Measurements from ENCODE around the gene PITPNM1. TPM values are rescaled to one million over a fixed set of nuclear protein-coding genes. Genes with fewer than 3 reads are reported as not detected.

Gene PITPNM1
- total and polyA plus RNA-seq, 2 experiments from 2014 or later, result 9.1 to 57.1 TPM

- no peak overlapping the region for H3K27ac Mint-ChIP-seq
- DNase-seq (ENCODE audit: low spot score), result peak; percentile 72
- no peak overlapping the region for H3K27ac ChIP-seq (ENCODE audit: low read depth)
Measured at GRCh38 chr11:67492801-67493547, 12.2 kb downstream of the PITPNM1 start.

DNA sequence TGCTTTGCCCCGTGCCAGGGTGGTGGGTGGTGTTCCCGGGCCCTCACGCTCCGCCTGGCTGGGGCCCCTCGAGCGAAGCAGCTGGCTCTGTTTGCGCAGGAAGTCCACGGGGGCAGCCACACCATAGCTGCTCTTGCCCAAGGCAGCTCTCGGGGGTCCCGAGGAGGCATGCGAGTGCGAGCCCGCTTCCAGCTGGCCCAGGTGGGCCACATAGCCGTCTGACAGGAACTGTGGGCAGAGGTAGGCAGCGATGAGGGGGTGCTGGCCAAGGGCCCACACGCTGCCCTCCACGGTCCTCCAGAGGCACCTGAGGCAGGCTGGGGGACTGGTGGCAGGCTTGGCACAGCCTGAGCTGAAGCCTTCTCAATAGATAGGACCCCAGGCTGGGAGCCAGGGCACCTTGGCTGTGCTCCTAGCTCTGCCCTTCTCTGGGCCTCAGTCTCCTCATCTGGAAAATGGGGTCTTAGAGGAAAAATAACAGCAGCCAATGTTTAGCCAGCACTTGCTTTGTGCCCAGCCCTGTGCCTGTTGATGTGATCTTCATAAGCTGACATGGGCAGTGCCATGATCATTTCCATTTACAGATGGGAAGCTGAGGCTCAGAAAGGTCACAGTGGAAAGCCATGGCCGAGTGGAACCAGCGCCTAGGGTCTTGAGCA lies 13.0 kb downstream of the PITPNM1 start:
- H3K4me3 ChIP-seq, result no peak overlapping the region
- no peaks in the 10 kb centered on the region for H3K27me3 ChIP-seq (ENCODE audit: insufficient read depth)
- Mint-ChIP-seq H3K27me3 (ENCODE audit: insufficient read depth, low read depth, poor library complexity) (peaks cover 5% of the 10 kb centered on the region), H3K36me3 (ENCODE audit: low read depth) (peaks cover 9% of the 10 kb centered on the region; the same call in 1 of the 3 replicates), H3K27ac (no peak overlapping the region), H3K4me1 (no peaks in the 10 kb centered on the region; the same call in 2 of the 3 replicates), H3K9me3 (no peaks in the 10 kb centered on the region), H3K4me3 (no peak overlapping the region)
- no peak overlapping the region for H3K4me2 ChIP-seq
- no peaks in the 10 kb centered on the region; the same call in 1 of the 2 replicates for H3K36me3 ChIP-seq (ENCODE audit: insufficient read depth)
- ATAC-seq (no peak), DNase-seq (ENCODE audit: low spot score) (no peak)
- H3K79me2 ChIP-seq (replicated peaks; ENCODE audit: insufficient read depth), result no peaks in the 10 kb centered on the region
- H3K27ac ChIP-seq (ENCODE audit: low read depth), result no peak overlapping the region
- TF ChIP-seq ZNF331 (CRISPR knock-in tag; IDR thresholded peaks at IDR 0.05; ENCODE audit: low read depth), result no peak
- TF ChIP-seq, protein P1, sequence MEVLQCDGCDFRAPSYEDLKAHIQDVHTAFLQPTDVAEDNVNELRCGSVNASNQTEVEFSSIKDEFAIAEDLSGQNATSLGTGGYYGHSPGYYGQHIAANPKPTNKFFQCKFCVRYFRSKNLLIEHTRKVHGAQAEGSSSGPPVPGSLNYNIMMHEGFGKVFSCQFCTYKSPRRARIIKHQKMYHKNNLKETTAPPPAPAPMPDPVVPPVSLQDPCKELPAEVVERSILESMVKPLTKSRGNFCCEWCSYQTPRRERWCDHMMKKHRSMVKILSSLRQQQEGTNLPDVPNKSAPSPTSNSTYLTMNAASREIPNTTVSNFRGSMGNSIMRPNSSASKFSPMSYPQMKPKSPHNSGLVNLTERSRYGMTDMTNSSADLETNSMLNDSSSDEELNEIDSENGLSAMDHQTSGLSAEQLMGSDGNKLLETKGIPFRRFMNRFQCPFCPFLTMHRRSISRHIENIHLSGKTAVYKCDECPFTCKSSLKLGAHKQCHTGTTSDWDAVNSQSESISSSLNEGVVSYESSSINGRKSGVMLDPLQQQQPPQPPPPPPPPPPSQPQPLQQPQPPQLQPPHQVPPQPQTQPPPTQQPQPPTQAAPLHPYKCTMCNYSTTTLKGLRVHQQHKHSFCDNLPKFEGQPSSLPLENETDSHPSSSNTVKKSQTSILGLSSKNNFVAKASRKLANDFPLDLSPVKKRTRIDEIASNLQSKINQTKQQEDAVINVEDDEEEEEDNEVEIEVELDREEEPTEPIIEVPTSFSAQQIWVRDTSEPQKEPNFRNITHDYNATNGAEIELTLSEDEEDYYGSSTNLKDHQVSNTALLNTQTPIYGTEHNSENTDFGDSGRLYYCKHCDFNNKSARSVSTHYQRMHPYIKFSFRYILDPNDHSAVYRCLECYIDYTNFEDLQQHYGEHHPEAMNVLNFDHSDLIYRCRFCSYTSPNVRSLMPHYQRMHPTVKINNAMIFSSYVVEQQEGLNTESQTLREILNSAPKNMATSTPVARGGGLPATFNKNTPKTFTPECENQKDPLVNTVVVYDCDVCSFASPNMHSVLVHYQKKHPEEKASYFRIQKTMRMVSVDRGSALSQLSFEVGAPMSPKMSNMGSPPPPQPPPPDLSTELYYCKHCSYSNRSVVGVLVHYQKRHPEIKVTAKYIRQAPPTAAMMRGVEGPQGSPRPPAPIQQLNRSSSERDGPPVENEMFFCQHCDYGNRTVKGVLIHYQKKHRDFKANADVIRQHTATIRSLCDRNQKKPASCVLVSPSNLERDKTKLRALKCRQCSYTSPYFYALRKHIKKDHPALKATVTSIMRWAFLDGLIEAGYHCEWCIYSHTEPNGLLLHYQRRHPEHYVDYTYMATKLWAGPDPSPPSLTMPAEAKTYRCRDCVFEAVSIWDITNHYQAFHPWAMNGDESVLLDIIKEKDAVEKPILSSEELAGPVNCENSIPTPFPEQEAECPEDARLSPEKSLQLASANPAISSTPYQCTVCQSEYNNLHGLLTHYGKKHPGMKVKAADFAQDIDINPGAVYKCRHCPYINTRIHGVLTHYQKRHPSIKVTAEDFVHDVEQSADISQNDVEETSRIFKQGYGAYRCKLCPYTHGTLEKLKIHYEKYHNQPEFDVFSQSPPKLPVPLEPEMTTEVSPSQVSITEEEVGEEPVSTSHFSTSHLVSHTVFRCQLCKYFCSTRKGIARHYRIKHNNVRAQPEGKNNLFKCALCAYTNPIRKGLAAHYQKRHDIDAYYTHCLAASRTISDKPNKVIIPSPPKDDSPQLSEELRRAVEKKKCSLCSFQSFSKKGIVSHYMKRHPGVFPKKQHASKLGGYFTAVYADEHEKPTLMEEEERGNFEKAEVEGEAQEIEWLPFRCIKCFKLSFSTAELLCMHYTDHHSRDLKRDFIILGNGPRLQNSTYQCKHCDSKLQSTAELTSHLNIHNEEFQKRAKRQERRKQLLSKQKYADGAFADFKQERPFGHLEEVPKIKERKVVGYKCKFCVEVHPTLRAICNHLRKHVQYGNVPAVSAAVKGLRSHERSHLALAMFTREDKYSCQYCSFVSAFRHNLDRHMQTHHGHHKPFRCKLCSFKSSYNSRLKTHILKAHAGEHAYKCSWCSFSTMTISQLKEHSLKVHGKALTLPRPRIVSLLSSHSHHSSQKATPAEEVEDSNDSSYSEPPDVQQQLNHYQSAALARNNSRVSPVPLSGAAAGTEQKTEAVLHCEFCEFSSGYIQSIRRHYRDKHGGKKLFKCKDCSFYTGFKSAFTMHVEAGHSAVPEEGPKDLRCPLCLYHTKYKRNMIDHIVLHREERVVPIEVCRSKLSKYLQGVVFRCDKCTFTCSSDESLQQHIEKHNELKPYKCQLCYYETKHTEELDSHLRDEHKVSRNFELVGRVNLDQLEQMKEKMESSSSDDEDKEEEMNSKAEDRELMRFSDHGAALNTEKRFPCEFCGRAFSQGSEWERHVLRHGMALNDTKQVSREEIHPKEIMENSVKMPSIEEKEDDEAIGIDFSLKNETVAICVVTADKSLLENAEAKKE (CRISPR knock-in tag; IDR thresholded peaks at IDR 0.05), result no peak
- TF ChIP-seq CREB1 (CRISPR knock-in tag; IDR thresholded peaks at IDR 0.05; ENCODE audit: low read depth), result no peak
- TF ChIP-seq NANOG (IDR thresholded peaks at IDR 0.05; ENCODE audit: borderline replicate concordance), result no peak
- no peaks in the 10 kb centered on the region for H3K9me2 ChIP-seq (ENCODE audit: insufficient read depth)
- H2AFZ ChIP-seq, result no peak overlapping the region
- no peaks in the 10 kb centered on the region for H3K4me1 ChIP-seq (ENCODE audit: insufficient read depth)
- H4K20me1 ChIP-seq (replicated peaks; ENCODE audit: insufficient read depth), result no peaks in the 10 kb centered on the region; the same call in 1 of the 2 replicates
- 0 out of 2 replicates have a peak, but pooled peaks cover 3% of the 10 kb centered on the region for H3F3A ChIP-seq (replicated peaks; ENCODE audit: low read depth)

More at GRCh38 chr11:67492801-67493547, 12.2 kb downstream of the PITPNM1 start:
- Mint-ChIP-seq H3K27me3 (ENCODE audit: insufficient read depth, low read depth, poor library complexity) (peaks cover 5% of the 10 kb centered on the region), H3K36me3 (ENCODE audit: low read depth) (peaks cover 4% of the 10 kb centered on the region; the same call in 1 of the 3 replicates), H3K9me3 (no peaks in the 10 kb centered on the region), H3K4me3 (no peak overlapping the region), H3K4me1 (no peaks in the 10 kb centered on the region; the same call in 2 of the 3 replicates)
- Histone ChIP-seq H4K20me1 (replicated peaks; ENCODE audit: insufficient read depth) (no peaks in the 10 kb centered on the region; the same call in 1 of the 2 replicates), H2AFZ (no peak overlapping the region), H3K79me2 (replicated peaks; ENCODE audit: insufficient read depth) (no peaks in the 10 kb centered on the region), H3K27me3 (ENCODE audit: insufficient read depth) (no peaks in the 10 kb centered on the region), H3K4me2 (no peak overlapping the region), H3K4me1 (ENCODE audit: insufficient read depth) (no peaks in the 10 kb centered on the region), H3F3A (replicated peaks; ENCODE audit: low read depth) (0 out of 2 replicates have a peak, but pooled peaks cover 3% of the 10 kb centered on the region), H3K36me3 (ENCODE audit: insufficient read depth) (no peaks in the 10 kb centered on the region; the same call in 1 of the 2 replicates), H3K9me2 (ENCODE audit: insufficient read depth) (no peaks in the 10 kb centered on the region), H3K4me3 (no peak overlapping the region)
- peak; percentile 75 for ATAC-seq
- TF ChIP-seq, protein P2, sequence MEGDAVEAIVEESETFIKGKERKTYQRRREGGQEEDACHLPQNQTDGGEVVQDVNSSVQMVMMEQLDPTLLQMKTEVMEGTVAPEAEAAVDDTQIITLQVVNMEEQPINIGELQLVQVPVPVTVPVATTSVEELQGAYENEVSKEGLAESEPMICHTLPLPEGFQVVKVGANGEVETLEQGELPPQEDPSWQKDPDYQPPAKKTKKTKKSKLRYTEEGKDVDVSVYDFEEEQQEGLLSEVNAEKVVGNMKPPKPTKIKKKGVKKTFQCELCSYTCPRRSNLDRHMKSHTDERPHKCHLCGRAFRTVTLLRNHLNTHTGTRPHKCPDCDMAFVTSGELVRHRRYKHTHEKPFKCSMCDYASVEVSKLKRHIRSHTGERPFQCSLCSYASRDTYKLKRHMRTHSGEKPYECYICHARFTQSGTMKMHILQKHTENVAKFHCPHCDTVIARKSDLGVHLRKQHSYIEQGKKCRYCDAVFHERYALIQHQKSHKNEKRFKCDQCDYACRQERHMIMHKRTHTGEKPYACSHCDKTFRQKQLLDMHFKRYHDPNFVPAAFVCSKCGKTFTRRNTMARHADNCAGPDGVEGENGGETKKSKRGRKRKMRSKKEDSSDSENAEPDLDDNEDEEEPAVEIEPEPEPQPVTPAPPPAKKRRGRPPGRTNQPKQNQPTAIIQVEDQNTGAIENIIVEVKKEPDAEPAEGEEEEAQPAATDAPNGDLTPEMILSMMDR (conservative IDR thresholded peaks at IDR 0.05; ENCODE audit: low read depth in 2 of 2), result peak in 1 of 2 experiments; percentile 21; a peak in 2 of 4 replicates
- TF ChIP-seq POLR2AphosphoS5 (IDR thresholded peaks at IDR 0.05; ENCODE audit: low read depth), result no peak
